ENCODE data around the gene TACC2.
"Not testable (repeated sequence)": the region's sequence is repeated elsewhere in the genome, so short reads cannot be mapped to it uniquely, and the experiment has no call there.

TACC2 gene

DNA sequence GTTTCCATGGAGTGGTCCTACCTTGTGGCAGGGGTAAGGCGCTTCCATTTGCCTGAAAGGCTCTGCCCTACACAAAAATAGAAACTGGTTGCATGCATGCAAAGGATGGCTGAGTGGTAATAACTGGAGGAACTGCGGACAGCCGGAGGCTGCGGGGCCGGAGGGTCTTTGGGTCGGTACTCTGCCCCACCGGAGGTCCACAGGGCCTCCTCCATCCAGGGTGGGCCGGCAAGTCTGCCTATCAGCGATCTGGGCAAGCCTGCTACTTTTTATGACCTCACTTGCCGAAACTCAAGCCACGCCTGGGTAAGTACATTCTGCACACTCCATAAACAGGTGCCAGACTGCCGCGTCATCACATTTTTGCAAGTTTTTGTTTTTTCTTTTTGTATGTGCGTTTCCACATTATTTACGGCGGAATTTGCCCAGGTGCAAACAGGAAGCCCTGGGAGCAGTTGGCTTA is 30.0 kb downstream of the TACC2 start:
- no peak overlapping the region for H3K4me3 ChIP-seq (ENCODE audit: low read depth, low read length)
- TF ChIP-seq, protein P1, sequence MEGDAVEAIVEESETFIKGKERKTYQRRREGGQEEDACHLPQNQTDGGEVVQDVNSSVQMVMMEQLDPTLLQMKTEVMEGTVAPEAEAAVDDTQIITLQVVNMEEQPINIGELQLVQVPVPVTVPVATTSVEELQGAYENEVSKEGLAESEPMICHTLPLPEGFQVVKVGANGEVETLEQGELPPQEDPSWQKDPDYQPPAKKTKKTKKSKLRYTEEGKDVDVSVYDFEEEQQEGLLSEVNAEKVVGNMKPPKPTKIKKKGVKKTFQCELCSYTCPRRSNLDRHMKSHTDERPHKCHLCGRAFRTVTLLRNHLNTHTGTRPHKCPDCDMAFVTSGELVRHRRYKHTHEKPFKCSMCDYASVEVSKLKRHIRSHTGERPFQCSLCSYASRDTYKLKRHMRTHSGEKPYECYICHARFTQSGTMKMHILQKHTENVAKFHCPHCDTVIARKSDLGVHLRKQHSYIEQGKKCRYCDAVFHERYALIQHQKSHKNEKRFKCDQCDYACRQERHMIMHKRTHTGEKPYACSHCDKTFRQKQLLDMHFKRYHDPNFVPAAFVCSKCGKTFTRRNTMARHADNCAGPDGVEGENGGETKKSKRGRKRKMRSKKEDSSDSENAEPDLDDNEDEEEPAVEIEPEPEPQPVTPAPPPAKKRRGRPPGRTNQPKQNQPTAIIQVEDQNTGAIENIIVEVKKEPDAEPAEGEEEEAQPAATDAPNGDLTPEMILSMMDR (IDR thresholded peaks at IDR 0.05; ENCODE audit: borderline replicate concordance, insufficient read depth, low read depth, low read length): no peak

DNA sequence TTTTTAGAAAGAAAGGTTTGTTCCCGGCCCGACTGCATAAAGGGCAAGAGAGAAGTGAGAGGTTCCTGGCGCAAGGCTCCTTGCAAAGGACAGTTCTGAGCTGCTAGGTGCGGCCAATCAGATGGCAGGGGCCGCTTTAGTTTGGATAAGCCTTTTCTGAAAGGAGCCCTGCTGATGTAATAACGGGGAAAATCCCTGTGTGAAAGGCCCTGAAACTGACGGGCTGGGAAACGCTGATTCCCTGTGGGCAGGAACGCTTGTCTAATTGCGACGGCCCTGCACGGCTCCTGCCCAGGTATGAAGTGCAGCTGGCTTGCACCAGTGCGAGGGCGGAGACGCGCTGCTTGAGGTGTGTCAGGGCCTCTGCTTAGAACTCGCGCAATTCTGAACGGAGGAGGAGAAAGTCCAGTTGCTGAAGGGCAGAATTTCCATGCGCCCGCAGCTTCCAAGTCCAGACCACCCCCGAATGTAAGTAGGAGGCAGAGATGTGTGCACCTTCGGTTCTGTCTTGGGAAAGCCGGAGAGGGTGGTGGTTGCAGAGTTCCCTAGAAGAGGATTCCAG is 30.5 kb downstream of the TACC2 start:
- TF ChIP-seq, protein P1 (IDR thresholded peaks at IDR 0.05; ENCODE audit: borderline replicate concordance, insufficient read depth, low read depth, low read length): no peak

DNA sequence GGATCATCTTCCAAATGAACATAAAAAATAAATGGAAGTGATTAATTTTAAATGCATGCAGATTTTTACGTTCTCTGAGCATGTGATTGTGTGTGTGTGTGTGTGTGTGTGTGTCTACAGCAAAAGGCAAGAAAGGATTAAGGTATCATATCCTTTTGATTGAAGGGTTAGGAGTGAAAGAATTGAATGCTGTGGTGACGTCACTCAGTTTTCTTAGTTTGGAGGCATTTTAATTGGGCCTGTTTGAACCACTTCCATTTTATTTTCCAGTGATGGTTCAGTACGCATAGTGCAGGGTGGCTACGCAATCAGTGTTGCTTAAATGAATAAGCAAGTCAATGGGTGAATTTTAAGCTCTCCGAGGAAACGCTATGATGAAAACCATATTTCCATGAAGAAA is 31.3 kb downstream of the TACC2 start:
- TF ChIP-seq, protein P1 (IDR thresholded peaks at IDR 0.05; ENCODE audit: borderline replicate concordance, insufficient read depth, low read depth, low read length): no peak
- H3K4me3 ChIP-seq (ENCODE audit: low read depth, low read length): no peak overlapping the region

More for the DNA sequence above, 30.5 kb downstream of the TACC2 start:
- no peak overlapping the region for H3K4me3 ChIP-seq (ENCODE audit: low read depth, low read length)

DNA sequence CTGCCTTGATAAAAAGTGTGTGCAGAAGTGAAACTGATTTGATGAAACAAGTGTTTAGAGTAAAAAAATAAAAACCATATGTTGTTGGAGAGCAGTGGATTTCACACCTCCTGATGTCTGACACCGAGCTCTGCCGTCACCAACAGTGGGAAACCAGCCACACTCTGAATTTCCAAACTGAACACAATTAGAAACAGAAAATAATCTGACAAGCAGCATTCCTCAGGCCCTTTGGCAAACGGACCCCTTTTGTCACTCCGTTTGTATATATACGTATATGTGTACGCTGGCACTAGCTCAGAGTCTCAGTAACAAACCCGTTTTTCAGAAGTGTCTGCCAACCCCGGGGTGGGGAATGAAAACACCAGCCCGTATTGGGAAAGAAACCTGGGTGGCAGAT is 32.4 kb downstream of the TACC2 start:
- H3K4me3 ChIP-seq (ENCODE audit: low read depth, low read length): no peak overlapping the region
- TF ChIP-seq, protein P1 (IDR thresholded peaks at IDR 0.05; ENCODE audit: borderline replicate concordance, insufficient read depth, low read depth, low read length): no peak

DNA sequence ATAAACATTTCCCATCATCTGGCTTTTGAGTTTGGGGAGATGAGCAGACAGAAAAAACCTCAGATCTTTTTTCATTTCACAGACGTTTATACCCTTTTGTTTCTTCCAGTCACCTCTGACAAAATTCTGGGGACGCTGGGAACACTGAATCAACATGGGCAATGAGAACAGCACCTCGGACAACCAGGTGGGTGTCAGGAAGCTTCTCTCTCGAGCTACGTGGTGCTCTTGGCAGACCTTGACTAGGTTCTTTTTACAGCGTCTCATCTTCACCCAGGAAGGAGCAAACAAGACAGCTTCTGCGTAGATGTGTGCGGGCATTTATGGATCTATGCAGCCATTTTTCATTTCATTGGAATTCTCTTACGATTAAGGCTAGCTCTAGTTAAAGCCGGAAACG is 32.9 kb downstream of the TACC2 start:
- TF ChIP-seq, protein P1 (IDR thresholded peaks at IDR 0.05; ENCODE audit: borderline replicate concordance, insufficient read depth, low read depth, low read length): no peak
- no peak overlapping the region for H3K4me3 ChIP-seq (ENCODE audit: low read depth, low read length)

DNA sequence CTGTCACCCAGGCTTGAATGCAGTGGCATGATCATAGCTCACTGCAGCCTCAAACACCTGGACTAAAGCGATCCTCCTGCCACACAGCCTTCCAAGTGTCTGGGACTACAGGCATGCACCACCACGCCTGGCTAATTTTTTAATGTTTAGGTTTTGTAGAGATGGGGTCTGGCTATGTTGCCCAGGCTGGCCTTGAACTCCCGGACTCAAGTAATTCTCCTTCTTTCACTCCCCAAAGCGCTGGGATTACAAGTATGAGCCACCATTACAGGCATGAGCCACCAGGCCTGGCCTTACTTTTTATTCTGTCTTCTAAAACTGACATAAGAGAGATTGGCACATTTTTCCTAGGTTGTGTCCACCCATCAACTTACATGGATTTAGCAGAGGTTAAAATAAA is 33.3 kb downstream of the TACC2 start:
- H3K4me3 ChIP-seq (ENCODE audit: low read depth, low read length): no peak overlapping the region
- TF ChIP-seq, protein P1 (IDR thresholded peaks at IDR 0.05; ENCODE audit: borderline replicate concordance, insufficient read depth, low read depth, low read length): no peak

DNA sequence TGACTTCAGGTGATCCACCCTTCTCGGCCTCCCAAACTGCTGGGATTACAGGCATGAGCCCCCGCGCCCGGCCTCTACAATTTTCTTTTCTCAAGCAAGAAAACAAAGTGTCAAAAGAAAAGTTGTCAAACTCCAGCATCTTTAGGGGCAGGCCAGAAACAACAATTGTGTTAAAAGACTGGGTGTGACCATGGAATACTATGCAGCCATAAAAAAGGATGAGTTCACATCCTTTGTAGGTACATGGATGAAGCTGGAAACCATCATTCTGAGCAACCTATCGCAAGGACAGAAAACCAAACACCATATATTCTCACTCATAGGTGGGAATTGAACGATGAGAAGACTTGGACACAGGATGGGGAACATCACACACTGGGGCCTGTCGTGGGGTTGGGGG is 34.3 kb downstream of the TACC2 start:
- H3K4me3 ChIP-seq (ENCODE audit: low read depth, low read length): not testable (repeated sequence)

Measured in GM12875 (cell line).